IPS DF 6.9 (cell line): Measurements from ENCODE around the gene NACC1.

ENCODE experiments used
- DNase-seq: peaks from one replicate; pipeline ENCODE4 v3.0.0-alpha.2; 2013; ENCODE audit warnings: low read depth, low spot score
- H3K27ac ChIP-seq: one replicate; pipeline ENCODE4 v1.5.1; 2013; ENCODE audit warnings: low read length, control low read depth
- H3K27me3 ChIP-seq: 2 replicates; pipeline ENCODE4 v1.6.1; 2013; ENCODE audit warnings: mild to moderate bottlenecking, low read length; ENCODE audit not compliant: control insufficient read depth, insufficient read depth
- H3K36me3 ChIP-seq: 2 replicates; pipeline ENCODE4 v1.6.1; 2013; ENCODE audit warnings: low read length; ENCODE audit not compliant: control insufficient read depth, insufficient read depth
- H3K4me1 ChIP-seq: 2 replicates; pipeline ENCODE4 v1.6.1; 2013; ENCODE audit warnings: low read length; ENCODE audit not compliant: control insufficient read depth, insufficient read depth
- H3K4me3 ChIP-seq: 2 replicates; pipeline ENCODE4 v1.5.1; 2013; ENCODE audit warnings: mild to moderate bottlenecking, low read length
- H3K9me3 ChIP-seq: 2 replicates; pipeline ENCODE4 v1.6.1; 2013; ENCODE audit warnings: low read length, inconsistent platforms; ENCODE audit not compliant: control insufficient read depth, insufficient read depth
- WGBS: extraction: QIAGEN DNeasy Blood & Tissue Kit; methylation state at CpG from one replicate; pipeline ENCODE4 v1.1.7; 2013; ENCODE audit warnings: mixed read lengths, missing lambda C conversion rate; ENCODE audit not compliant: insufficient read length, insufficient coverage; 5-methylcytosine and 5-hydroxymethylcytosine counted together

NACC1 gene

DNA sequence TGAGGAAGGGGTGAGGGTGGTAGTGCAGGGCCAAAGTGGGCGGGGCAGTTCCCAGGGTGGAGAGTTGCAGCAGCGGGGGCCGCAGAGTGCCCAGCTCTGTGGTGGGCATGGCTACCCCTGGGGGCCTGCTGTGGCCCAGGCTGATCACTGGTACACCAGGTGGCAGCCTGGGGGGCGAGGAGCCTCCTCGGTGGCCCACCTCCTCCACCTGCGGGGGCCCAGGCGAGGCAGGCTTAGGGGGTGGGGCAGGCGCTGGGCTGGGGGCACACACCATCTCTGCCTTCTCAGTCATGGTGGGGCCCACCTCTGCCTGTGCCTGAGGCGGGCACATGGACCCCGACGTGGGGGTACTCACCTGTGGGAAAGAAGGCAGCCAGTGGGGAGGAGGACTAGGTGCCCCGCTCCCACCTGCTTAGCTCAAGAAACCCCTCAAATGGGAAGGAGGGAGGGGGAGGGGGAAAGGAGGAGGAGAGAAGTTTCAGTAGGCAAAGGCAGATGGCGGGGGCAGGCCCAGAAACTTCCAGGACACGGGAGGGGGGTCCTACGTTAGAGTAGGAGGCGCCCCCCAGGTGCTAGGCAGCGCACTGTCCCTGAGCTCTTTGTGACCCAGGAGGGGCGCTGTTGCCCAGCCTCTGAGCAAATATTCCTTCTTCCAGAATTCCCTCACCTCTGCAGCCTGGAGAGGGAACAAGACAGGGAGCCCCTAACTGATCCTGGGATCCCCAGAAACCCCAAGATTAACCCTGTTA is 17.0 kb upstream of the NACC1 start:
- no peak for DNase-seq
- Histone ChIP-seq H3K9me3 (no peaks in the 10 kb centered on the region), H3K4me1 (peaks cover 4% of the 10 kb centered on the region; the same call in 1 of the 2 replicates), H3K36me3 (0 out of 2 replicates have a peak, but pooled peaks cover 3% of the 10 kb centered on the region), H3K4me3 (no peak overlapping the region), H3K27me3 (peaks cover 24% of the 10 kb centered on the region), H3K27ac (no peak overlapping the region)
- WGBS, result no CpG with 5 or more reads among the region's 18 CpGs

DNA sequence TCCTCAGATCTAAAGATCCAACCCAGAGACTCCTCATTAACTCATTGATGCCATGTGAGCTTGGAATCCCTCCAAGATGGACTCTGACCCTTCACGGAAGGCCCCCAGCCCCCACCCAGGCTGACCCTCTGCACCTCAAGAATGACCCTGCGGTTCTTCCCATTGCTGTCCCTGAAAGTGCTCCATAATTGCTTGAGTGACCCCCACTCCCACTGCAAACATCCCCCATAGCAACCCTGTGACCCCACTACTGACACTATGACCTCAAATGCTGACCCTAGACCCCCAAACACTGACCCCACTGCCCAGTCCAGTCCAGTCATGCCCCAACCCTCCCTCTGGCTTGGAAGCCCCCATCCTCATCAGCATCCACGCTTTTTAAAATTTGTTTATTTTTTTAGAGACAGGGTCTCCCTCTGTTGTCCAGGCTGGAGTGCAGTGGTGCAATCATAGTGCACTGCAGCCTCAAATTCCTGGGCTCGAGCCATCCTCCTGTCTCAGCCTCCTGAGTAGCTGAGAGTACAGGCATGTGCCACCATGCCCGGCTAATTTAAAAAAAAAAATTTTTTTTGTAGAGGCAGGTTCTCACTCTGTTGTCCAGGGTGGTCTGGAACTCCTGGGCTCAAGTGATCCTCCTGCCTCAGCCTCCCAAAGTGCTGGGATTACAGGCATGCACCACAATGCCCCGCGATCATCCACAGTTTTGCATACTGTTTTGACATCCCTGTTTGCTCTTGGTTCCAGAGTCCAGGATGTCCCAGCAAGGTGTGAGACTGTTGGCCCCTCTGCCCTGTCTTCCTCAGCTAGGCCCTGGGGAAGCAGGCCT is 16.3 kb upstream of the NACC1 start:
- no peaks in the 10 kb centered on the region for H3K9me3 ChIP-seq
- no CpG with 5 or more reads among the region's 7 CpGs for WGBS
- no peak overlapping the region for H3K27ac ChIP-seq
- DNase-seq, result no peak
- H3K36me3 ChIP-seq, result 0 out of 2 replicates have a peak, but pooled peaks cover 3% of the 10 kb centered on the region
- H3K4me1 ChIP-seq, result peaks cover 4% of the 10 kb centered on the region; the same call in 1 of the 2 replicates
- H3K4me3 ChIP-seq, result no peak overlapping the region
- peaks cover 24% of the 10 kb centered on the region for H3K27me3 ChIP-seq

- Histone ChIP-seq H3K27ac (no peak overlapping the region), H3K4me3 (peak overlapping the region; percentile 22; the same call in 1 of the 2 replicates), H3K36me3 (0 out of 2 replicates have a peak, but pooled peaks cover 3% of the 10 kb centered on the region), H3K9me3 (no peaks in the 10 kb centered on the region), H3K27me3 (peaks cover 24% of the 10 kb centered on the region), H3K4me1 (peaks cover 4% of the 10 kb centered on the region; the same call in 1 of the 2 replicates)
- WGBS, result no CpG with 5 or more reads among the region's 7 CpGs
- no peak for DNase-seq
These were observed 15.7 kb upstream of the NACC1 start for GRCh38 chr19:13102416-13102665.

DNA sequence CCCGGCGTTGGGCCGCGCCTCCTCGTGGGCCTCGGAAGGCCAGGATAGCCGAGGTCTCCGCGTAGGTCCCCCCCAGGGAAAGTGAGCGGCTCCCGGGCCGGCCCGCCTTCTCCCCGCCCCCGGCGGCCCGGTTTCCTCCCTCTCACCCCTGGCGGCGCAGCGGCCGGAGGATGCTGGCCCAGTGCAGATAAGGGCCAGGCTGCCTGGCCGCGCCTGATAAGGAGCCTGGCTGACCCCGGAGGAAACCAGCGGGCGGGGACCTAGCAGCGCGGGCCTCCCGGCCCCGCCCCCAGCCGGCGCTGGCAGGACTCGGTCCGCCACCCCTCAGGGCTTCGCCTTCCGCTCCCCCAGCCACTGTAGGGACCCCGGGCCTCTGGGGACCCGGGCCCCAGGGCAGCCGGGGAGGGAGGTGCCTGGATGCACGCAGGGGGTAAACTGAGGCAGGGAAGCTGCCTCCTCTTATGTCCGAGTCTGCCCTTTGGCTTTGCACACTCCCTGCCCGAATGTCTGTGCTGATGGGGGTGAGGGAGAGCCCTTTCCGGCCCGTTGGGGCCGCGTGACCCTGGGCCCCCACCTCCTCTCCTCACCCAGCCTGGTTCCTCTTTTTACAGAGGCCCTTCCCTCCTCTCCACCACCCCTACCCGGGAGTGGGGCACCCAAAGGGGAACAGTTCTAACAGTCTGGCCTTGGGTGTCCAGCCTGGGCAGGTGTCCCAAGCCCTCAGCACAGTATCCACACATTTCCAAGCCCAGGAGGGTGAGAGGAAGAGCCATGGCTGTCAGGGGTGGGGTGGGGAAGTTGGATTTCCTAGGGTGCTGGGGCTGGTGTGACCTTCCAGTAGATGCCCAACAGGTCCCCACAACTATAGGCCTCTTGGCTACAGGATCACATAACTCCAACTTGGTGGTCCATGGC is 15.1 kb upstream of the NACC1 start, which contains the start of gene LYL1:
Gene LYL1, minus strand, starts transcription at position 193 of the 915 bp plus-strand sequence. CDS start 1,687 bp downstream, outside the sequence.
- Histone ChIP-seq H3K4me1 (peaks cover 4% of the 10 kb centered on the region; the same call in 1 of the 2 replicates), H3K27ac (no peak within 1 kb of the TSS), H3K4me3 (peak within 1 kb of the TSS; percentile 22; the same call in 1 of the 2 replicates), H3K9me3 (no peaks in the 10 kb centered on the region), H3K27me3 (peaks cover 24% of the 10 kb centered on the region), H3K36me3 (0 out of 2 replicates have a peak, but pooled peaks cover 3% of the 10 kb centered on the region)
- WGBS, result no CpG with 5 or more reads among the region's 47 CpGs
- DNase-seq, result no peak

DNA sequence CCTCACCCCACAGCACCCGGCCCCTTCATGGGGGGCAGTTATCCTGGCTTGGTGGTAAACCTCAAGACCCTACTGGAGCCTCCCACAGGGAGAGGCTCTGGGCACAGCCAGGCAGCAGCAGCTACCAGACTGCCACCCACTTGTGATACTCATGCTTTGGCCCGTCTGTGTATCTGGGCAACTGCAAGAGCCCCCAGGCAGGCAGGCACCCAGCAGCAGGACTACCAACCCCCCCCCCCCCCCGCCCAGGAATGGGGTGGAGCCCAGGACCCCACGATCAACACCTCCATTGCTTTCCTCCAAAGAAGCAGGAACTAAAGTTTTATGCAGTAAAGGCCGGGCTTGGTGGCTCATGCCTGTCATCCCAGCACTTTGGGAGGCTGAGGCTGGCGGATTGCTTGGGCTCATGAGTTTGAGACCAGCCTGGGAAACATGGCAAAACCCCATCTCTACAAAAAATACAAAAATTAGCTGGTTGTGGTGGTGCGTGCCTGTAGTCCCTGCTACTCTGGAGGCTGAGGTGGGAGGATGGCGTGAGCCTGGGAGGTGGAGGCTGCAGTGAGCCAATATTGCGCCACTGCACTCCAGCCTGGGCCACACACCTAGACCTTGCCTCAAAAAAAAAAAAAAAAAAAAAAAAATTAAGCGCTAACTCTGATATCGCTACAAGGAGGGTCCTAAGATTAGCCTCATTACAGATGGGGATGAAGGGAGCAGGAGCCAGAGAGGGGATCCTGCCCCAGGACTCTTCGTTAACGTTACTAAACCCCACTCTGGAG is 14.3 kb upstream of the NACC1 start:
- Histone ChIP-seq H3K9me3 (no peaks in the 10 kb centered on the region), H3K36me3 (0 out of 2 replicates have a peak, but pooled peaks cover 3% of the 10 kb centered on the region), H3K27ac (no peak overlapping the region), H3K27me3 (peaks cover 19% of the 10 kb centered on the region), H3K4me3 (no peak overlapping the region), H3K4me1 (peaks cover 4% of the 10 kb centered on the region; the same call in 1 of the 2 replicates)
- WGBS, result no CpG with 5 or more reads among the region's 13 CpGs
- DNase-seq, result no peak

GRCh38 chr19:13104360-13104847 is 13.7 kb upstream of the NACC1 start:
- Histone ChIP-seq H3K4me1 (peaks cover 4% of the 10 kb centered on the region; the same call in 1 of the 2 replicates), H3K27ac (no peak overlapping the region), H3K4me3 (no peak overlapping the region), H3K27me3 (peaks cover 14% of the 10 kb centered on the region), H3K36me3 (peaks cover 8% of the 10 kb centered on the region), H3K9me3 (no peaks in the 10 kb centered on the region)
- no peak for DNase-seq
- WGBS, result no CpG with 5 or more reads among the region's 33 CpGs

DNA sequence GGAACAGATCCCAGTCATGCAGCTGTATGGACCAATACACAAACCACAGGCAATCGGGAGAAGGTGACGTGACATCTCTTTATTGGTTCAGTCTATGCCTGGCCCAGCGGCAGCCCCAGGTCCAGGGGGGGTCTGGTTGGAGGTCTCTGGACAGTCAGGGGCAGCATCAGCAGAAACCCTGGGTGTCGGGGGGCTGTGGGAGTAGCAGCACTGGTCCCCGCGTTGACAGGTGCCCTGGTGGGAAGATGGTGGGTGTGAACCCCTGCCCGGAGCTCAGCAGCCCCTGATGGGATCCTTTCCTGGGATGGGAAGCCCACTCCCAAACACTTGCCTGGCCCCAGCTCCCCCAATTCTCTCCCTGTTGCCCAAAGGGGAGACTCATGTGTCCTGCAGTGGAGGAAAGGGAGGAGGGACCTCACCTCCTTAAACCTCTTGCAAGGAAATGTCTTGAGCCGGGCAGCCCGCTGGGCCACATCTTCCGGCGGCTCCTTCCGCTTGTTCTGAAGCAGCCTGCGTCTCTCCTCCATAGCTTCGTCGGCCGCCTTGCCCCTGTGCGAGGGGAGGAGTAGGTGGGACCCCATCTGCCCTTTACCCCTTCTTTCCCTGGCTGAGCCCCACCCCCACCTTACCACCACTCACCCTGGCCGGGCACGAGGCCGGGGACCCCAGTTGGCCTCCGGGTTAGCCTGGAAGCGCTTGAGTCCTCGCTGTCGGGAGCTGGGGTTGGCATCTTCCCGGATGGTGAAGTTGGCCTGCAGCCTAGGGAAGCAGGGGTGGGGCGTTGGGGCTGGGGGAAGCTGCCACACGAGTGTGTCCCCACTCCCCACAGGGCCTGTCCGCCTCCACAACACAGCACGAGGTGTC is 13.0 kb upstream of the NACC1 start:
- H3K27ac ChIP-seq, result no peak overlapping the region
- DNase-seq, result no peak
- no CpG with 5 or more reads among the region's 29 CpGs for WGBS

GRCh38 chr19:13109361-13110098 is 8.5 kb upstream of the NACC1 start:
- no CpG with 5 or more reads among the region's 30 CpGs for whole genome bisulfite sequencing
- DNase-seq, result no peak
- H3K36me3 ChIP-seq, result peaks cover 22% of the 10 kb centered on the region

More for the DNA sequence above, 13.0 kb upstream of the NACC1 start:
- peaks cover 15% of the 10 kb centered on the region for H3K36me3 ChIP-seq
- no peak overlapping the region for H3K4me3 ChIP-seq
- peaks cover 4% of the 10 kb centered on the region; the same call in 1 of the 2 replicates for H3K4me1 ChIP-seq
- H3K9me3 ChIP-seq, result no peaks in the 10 kb centered on the region
- H3K27me3 ChIP-seq, result peaks cover 7% of the 10 kb centered on the region

More at GRCh38 chr19:13109361-13110098, 8.5 kb upstream of the NACC1 start:
- Histone ChIP-seq H3K27ac (no peak overlapping the region), H3K27me3 (no peaks in the 10 kb centered on the region), H3K4me3 (no peak overlapping the region; the same call in 1 of the 2 replicates), H3K9me3 (no peaks in the 10 kb centered on the region), H3K4me1 (no peaks in the 10 kb centered on the region)
